NCI-H1105 treated with DMSO at 0.1 percent for 48 hours (cell line): ENCODE results near the gene EMID1.

Source experiments
- DNase-seq: peaks from one replicate; lab custom pipeline; 2025; lab: John Stamatoyannopoulos, UW

The EMID1 gene

GRCh38 chr22:29260601-29261315 is 55.1 kb downstream of the EMID1 start:
- no peak for DNase-seq

GRCh38 chr22:29263791-29264276 is 58.1 kb downstream of the EMID1 start:
- DNase-seq, result no peak

- no peak for DNase-seq
These were observed 59.6 kb downstream of the EMID1 start for GRCh38 chr22:29265305-29265704.

GRCh38 chr22:29265929-29266328 is 60.2 kb downstream of the EMID1 start:
- no peak for DNase-seq

GRCh38 chr22:29266564-29267461 is 61.1 kb downstream of the EMID1 start:
- DNase-seq, result no peak

GRCh38 chr22:29267462-29267857 is 61.8 kb downstream of the EMID1 start:
- no peak for DNase-seq

GRCh38 chr22:29267858-29268510 is 62.3 kb downstream of the EMID1 start, which contains the start of the genes EWSR1 and RHBDD3:
Gene EWSR1, plus strand, starts transcription at chr22:29268268. Its CDS starts 69 bp downstream, at chr22:29268337.
Gene RHBDD3, minus strand, starts transcription at chr22:29267981. Its CDS starts 2,355 bp downstream, at chr22:29265626.
- DNase-seq, result peak; percentile 88

GRCh38 chr22:29268511-29269229 is 63.0 kb downstream of the EMID1 start:
- DNase-seq, result peak; percentile 34

GRCh38 chr22:29269230-29269604 is 63.5 kb downstream of the EMID1 start:
- DNase-seq, result peak; percentile 17

GRCh38 chr22:29269731-29270474 is 64.2 kb downstream of the EMID1 start:
- no peak for DNase-seq

- DNase-seq, result no peak
These were observed 65.0 kb downstream of the EMID1 start for GRCh38 chr22:29270475-29271271.

GRCh38 chr22:29272624-29273023 is 66.9 kb downstream of the EMID1 start:
- no peak for DNase-seq

GRCh38 chr22:29275167-29275566 is 69.5 kb downstream of the EMID1 start:
- no peak for DNase-seq

GRCh38 chr22:29275819-29276565 is 70.3 kb downstream of the EMID1 start:
- no peak for DNase-seq

GRCh38 chr22:29277927-29278326 is 72.2 kb downstream of the EMID1 start:
- no peak for DNase-seq

- no peak for DNase-seq
These were observed 78.5 kb downstream of the EMID1 start for GRCh38 chr22:29284196-29284595.

- no peak for DNase-seq
These were observed 83.1 kb downstream of the EMID1 start for GRCh38 chr22:29288837-29289236.

- DNase-seq, result no peak
These were observed 84.4 kb downstream of the EMID1 start for GRCh38 chr22:29290061-29290460.

GRCh38 chr22:29291215-29291614 is 85.5 kb downstream of the EMID1 start:
- DNase-seq, result no peak
